GM12872 (cell line): ENCODE results near the gene MAP1LC3B.

Source experiments
- CTCF ChIP-seq: IDR thresholded peaks from 3 replicates; pipeline ENCODE4 v1.5.1; 2011; ENCODE audit warnings: low read depth, mild to moderate bottlenecking, low read length, moderate library complexity; ENCODE audit not compliant: insufficient read depth

The MAP1LC3B gene

GRCh38 chr16:87443016-87443415 is 50.9 kb downstream of the MAP1LC3B start:
- no peak for TF ChIP-seq CTCF

- TF ChIP-seq CTCF = no peak
These were observed 51.8 kb downstream of the MAP1LC3B start for GRCh38 chr16:87443964-87444363.

- TF ChIP-seq CTCF = no peak
These were observed 53.4 kb downstream of the MAP1LC3B start for GRCh38 chr16:87445486-87445885.

- no peak for TF ChIP-seq CTCF
These were observed 54.3 kb downstream of the MAP1LC3B start for GRCh38 chr16:87446479-87446878.

- TF ChIP-seq CTCF = no peak
These were observed 55.2 kb downstream of the MAP1LC3B start for GRCh38 chr16:87447323-87447722.

- TF ChIP-seq CTCF = no peak
These were observed 56.7 kb downstream of the MAP1LC3B start for GRCh38 chr16:87448866-87449265.

GRCh38 chr16:87451563-87452210 is 59.6 kb downstream of the MAP1LC3B start:
- TF ChIP-seq CTCF = no peak
